GM23338 (cell line): Measurements from ENCODE around the gene YTHDF2. TPM values are rescaled to one million over a fixed set of nuclear protein-coding genes. Genes with fewer than 3 reads are reported as not detected.

Experiments
- ATAC-seq: fragments of 200-7000 bp; cut with Tn5 transposase; 3 replicates; pipeline ENCODE4 v1.9.1; 2020
- DNase-seq: peaks from one replicate; pipeline ENCODE4 v3.0.0-alpha.2; 2015; ENCODE audit warnings: low spot score
- H2AFZ ChIP-seq: fragments of 200-600 bp; sonication (generic); 2 replicates; pipeline ENCODE4 v1.8.0; 2016; ENCODE audit warnings: antibody characterized with exemption, mild to moderate bottlenecking, moderate library complexity
- H3F3A ChIP-seq: fragments of 200-600 bp; sonication (generic); replicated peaks from 2 replicates; pipeline ENCODE4 v1.8.0; 2017; ENCODE audit warnings: antibody characterized with exemption, mixed run types, low read depth
- H3K27ac ChIP-seq: fragments of 200-600 bp; sonication (generic); 2 replicates; pipeline ENCODE4 v1.6.1; 2016; ENCODE audit warnings: low read depth
- H3K27me3 ChIP-seq: fragments of 200-600 bp; sonication (generic); 2 replicates; pipeline ENCODE4 v1.8.0; 2016; ENCODE audit warnings: mild to moderate bottlenecking, mixed run types, moderate library complexity; ENCODE audit not compliant: insufficient read depth
- H3K36me3 ChIP-seq: fragments of 200-600 bp; sonication (generic); 2 replicates; pipeline ENCODE4 v1.8.0; 2016; ENCODE audit warnings: mild to moderate bottlenecking; ENCODE audit not compliant: insufficient read depth
- H3K4me1 ChIP-seq: fragments of 200-600 bp; sonication (generic); 2 replicates; pipeline ENCODE4 v1.8.0; 2016; ENCODE audit warnings: mild to moderate bottlenecking, moderate library complexity; ENCODE audit not compliant: insufficient read depth
- H3K4me2 ChIP-seq: fragments of 200-600 bp; sonication (generic); 2 replicates; pipeline ENCODE4 v1.7.1; 2017; ENCODE audit warnings: mixed run types
- H3K4me3 ChIP-seq: fragments of 200-600 bp; sonication (generic); 2 replicates; pipeline ENCODE4 v1.6.1; 2016; ENCODE audit warnings: mixed run types
- H3K79me2 ChIP-seq: fragments of 200-600 bp; sonication (generic); replicated peaks from 2 replicates; pipeline ENCODE4 v1.8.0; 2017; ENCODE audit warnings: mild to moderate bottlenecking; ENCODE audit not compliant: insufficient read depth
- H3K9me2 ChIP-seq: fragments of 200-600 bp; sonication (generic); 2 replicates; pipeline ENCODE4 v1.8.0; 2017; ENCODE audit not compliant: insufficient read depth
- H4K20me1 ChIP-seq: fragments of 200-600 bp; sonication (generic); replicated peaks from 2 replicates; pipeline ENCODE4 v1.8.0; 2017; ENCODE audit warnings: mild to moderate bottlenecking; ENCODE audit not compliant: insufficient read depth
- H3K27ac Mint-ChIP-seq: 2 replicates; pipeline ENCODE4 v1.8.0; 2020; ENCODE audit warnings: inconsistent platforms, mild to moderate bottlenecking, moderate library complexity, mixed read lengths
- H3K27me3 Mint-ChIP-seq: 3 replicates; pipeline ENCODE4 v1.8.0; 2022; ENCODE audit warnings: low read depth, mild to moderate bottlenecking, moderate library complexity, mixed read lengths, inconsistent platforms; ENCODE audit not compliant: insufficient read depth, poor library complexity
- H3K36me3 Mint-ChIP-seq: 3 replicates; pipeline ENCODE4 v1.8.0; 2021; ENCODE audit warnings: low read depth, mild to moderate bottlenecking, inconsistent platforms, moderate library complexity, mixed read lengths
- H3K4me1 Mint-ChIP-seq: 3 replicates; pipeline ENCODE4 v1.8.0; 2020; ENCODE audit warnings: mild to moderate bottlenecking, inconsistent platforms, mixed read lengths
- H3K4me3 Mint-ChIP-seq: 3 replicates; pipeline ENCODE4 v1.8.0; 2021; ENCODE audit warnings: moderate library complexity, mild to moderate bottlenecking, inconsistent platforms, mixed read lengths
- H3K9me3 Mint-ChIP-seq: 3 replicates; pipeline ENCODE4 v1.8.0; 2020; ENCODE audit warnings: moderate library complexity, mild to moderate bottlenecking, inconsistent platforms, mixed read lengths
- CREB1 ChIP-seq: fragments of 250-450 bp; sonication (Bioruptor Pico); IDR thresholded peaks from 2 replicates; pipeline ENCODE4 v1.5.0; 2020; ENCODE audit warnings: low read depth, mild to moderate bottlenecking, moderate library complexity
- POLR2AphosphoS5 ChIP-seq: IDR thresholded peaks from 2 replicates; pipeline ENCODE4 v1.6.1; 2016; ENCODE audit warnings: antibody characterized with exemption, low read depth
- STAT1 ChIP-seq: IDR thresholded peaks from one replicate; pipeline ENCODE4 v1.6.1; 2016; ENCODE audit warnings: antibody characterized with exemption; ENCODE audit not compliant: unreplicated experiment
- ZNF114 ChIP-seq: fragments of 250-450 bp; sonication (Bioruptor Pico); IDR thresholded peaks from 2 replicates; pipeline ENCODE4 v1.5.0; 2020; ENCODE audit warnings: mild to moderate bottlenecking, moderate library complexity
- ZNF331 ChIP-seq: fragments of 250-450 bp; sonication (Bioruptor Pico); IDR thresholded peaks from 2 replicates; pipeline ENCODE4 v1.5.0; 2020; ENCODE audit warnings: low read depth, mild to moderate bottlenecking, moderate library complexity
- polyA plus RNA-seq: library from polyadenylated mRNA; unstranded; fragments of >200 nt; fragmentation: Nextera tagmentation; extraction: Ambion mirVana; gene quantifications from 2 replicates; pipeline ENCODE4 v1.2.1, GENCODE V29; 2016
- total RNA-seq: library from RNA; depleted of rRNA; stranded (reverse); fragments of >200 nt; shearing (Covaris generic); gene quantifications from 2 replicates; pipeline ENCODE4 v1.2.3, GENCODE V29; 2014
- TF ChIP-seq, protein P1 (sequence below): fragments of 250-450 bp; sonication (Bioruptor Pico); IDR thresholded peaks from 2 replicates; pipeline ENCODE4 v1.5.0; 2020; ENCODE audit warnings: mild to moderate bottlenecking, moderate library complexity

Gene YTHDF2
- total and polyA plus RNA-seq, 2 experiments from 2014 or later, result 130 to 169 TPM

DNA sequence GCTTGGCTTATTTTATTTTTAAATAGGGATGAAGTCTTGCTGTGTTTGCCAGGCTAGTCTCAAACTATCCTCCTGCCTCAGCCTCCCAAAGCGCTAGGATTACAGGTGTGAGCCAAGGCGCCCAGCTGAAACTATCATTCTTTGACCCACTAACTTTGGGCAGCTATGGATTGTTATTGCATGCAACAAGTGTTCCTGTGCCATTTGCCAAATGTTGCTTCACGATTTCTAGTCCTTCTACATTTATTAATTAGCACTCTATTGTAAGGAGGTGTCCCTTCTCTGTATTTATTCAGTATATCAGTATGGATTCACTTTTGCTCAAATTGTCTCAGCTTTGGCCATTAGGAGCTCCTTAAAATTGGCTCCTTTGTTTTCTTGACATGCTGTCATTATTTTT is 36.4 kb downstream of the YTHDF2 start (continued):
- TF ChIP-seq, protein P1, sequence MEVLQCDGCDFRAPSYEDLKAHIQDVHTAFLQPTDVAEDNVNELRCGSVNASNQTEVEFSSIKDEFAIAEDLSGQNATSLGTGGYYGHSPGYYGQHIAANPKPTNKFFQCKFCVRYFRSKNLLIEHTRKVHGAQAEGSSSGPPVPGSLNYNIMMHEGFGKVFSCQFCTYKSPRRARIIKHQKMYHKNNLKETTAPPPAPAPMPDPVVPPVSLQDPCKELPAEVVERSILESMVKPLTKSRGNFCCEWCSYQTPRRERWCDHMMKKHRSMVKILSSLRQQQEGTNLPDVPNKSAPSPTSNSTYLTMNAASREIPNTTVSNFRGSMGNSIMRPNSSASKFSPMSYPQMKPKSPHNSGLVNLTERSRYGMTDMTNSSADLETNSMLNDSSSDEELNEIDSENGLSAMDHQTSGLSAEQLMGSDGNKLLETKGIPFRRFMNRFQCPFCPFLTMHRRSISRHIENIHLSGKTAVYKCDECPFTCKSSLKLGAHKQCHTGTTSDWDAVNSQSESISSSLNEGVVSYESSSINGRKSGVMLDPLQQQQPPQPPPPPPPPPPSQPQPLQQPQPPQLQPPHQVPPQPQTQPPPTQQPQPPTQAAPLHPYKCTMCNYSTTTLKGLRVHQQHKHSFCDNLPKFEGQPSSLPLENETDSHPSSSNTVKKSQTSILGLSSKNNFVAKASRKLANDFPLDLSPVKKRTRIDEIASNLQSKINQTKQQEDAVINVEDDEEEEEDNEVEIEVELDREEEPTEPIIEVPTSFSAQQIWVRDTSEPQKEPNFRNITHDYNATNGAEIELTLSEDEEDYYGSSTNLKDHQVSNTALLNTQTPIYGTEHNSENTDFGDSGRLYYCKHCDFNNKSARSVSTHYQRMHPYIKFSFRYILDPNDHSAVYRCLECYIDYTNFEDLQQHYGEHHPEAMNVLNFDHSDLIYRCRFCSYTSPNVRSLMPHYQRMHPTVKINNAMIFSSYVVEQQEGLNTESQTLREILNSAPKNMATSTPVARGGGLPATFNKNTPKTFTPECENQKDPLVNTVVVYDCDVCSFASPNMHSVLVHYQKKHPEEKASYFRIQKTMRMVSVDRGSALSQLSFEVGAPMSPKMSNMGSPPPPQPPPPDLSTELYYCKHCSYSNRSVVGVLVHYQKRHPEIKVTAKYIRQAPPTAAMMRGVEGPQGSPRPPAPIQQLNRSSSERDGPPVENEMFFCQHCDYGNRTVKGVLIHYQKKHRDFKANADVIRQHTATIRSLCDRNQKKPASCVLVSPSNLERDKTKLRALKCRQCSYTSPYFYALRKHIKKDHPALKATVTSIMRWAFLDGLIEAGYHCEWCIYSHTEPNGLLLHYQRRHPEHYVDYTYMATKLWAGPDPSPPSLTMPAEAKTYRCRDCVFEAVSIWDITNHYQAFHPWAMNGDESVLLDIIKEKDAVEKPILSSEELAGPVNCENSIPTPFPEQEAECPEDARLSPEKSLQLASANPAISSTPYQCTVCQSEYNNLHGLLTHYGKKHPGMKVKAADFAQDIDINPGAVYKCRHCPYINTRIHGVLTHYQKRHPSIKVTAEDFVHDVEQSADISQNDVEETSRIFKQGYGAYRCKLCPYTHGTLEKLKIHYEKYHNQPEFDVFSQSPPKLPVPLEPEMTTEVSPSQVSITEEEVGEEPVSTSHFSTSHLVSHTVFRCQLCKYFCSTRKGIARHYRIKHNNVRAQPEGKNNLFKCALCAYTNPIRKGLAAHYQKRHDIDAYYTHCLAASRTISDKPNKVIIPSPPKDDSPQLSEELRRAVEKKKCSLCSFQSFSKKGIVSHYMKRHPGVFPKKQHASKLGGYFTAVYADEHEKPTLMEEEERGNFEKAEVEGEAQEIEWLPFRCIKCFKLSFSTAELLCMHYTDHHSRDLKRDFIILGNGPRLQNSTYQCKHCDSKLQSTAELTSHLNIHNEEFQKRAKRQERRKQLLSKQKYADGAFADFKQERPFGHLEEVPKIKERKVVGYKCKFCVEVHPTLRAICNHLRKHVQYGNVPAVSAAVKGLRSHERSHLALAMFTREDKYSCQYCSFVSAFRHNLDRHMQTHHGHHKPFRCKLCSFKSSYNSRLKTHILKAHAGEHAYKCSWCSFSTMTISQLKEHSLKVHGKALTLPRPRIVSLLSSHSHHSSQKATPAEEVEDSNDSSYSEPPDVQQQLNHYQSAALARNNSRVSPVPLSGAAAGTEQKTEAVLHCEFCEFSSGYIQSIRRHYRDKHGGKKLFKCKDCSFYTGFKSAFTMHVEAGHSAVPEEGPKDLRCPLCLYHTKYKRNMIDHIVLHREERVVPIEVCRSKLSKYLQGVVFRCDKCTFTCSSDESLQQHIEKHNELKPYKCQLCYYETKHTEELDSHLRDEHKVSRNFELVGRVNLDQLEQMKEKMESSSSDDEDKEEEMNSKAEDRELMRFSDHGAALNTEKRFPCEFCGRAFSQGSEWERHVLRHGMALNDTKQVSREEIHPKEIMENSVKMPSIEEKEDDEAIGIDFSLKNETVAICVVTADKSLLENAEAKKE (CRISPR knock-in tag), result no peak
- TF ChIP-seq ZNF114 (CRISPR knock-in tag), result no peak
- TF ChIP-seq ZNF331 (CRISPR knock-in tag), result no peak
- TF ChIP-seq POLR2AphosphoS5, result no peak

DNA sequence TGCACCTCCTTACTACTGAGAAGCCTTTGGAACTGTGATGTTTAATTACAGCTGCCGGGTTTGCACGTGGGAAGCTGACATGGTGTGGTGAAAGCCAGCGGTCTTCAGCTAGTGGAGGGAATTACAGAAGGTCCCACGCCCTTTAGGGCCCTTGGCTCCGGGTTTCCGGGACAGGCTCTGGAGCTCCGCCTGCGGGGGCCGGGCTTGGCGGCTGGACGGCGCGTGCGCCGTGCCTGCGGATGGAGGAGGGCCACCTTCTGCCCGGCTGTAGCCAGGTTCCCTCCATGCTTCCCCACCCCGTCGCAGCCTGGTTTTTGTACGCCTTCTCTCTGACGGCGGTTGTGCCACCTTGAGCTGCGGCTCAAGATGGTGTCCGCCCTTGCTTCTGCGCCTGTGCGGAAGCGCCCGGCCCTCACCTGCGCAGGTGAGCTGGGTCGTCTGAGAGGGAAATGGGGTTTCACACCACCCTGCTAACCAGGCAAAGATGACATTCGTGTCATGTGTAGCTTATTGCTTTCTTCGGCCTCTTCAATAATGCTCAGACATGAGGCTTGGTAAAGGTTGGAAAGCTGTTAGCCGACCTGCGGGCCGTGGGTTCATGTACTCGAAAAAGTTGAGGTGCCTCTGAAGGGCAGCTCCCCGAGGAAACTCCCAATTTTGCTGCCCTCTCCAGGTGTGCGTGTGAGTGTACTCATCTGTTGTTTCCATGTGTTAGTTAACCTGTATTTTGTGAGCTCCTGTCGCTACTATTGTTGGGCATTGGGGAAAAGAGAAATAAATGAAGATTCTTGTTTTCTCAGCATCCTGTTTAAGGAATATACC is 38.6 kb downstream of the YTHDF2 start:
- peak; percentile 89 for DNase-seq
- Mint-ChIP-seq H3K4me1 (peaks cover 8% of the 10 kb centered on the region), H3K36me3 (peaks cover 9% of the 10 kb centered on the region; the same call in 1 of the 3 replicates), H3K4me3 (peak overlapping the region; percentile 67), H3K27ac (peak overlapping the region; percentile 65; the same call in 1 of the 2 replicates), H3K9me3 (no peaks in the 10 kb centered on the region), H3K27me3 (peaks cover 2% of the 10 kb centered on the region)
- Histone ChIP-seq H3K79me2 (no peaks in the 10 kb centered on the region), H3K4me1 (no peaks in the 10 kb centered on the region; the same call in 1 of the 2 replicates), H3K36me3 (peaks cover 8% of the 10 kb centered on the region; the same call in 1 of the 2 replicates), H4K20me1 (peaks cover 14% of the 10 kb centered on the region), H3K4me3 (peak overlapping the region; percentile 46), H3F3A (peaks cover 46% of the 10 kb centered on the region), H3K27ac (peak overlapping the region; percentile 87), H2AFZ (no peak overlapping the region), H3K4me2 (peak overlapping the region; percentile 77), H3K27me3 (no peaks in the 10 kb centered on the region), H3K9me2 (no peaks in the 10 kb centered on the region)
- peak; percentile 96 for ATAC-seq
- TF ChIP-seq POLR2AphosphoS5, result peak; percentile 60
- TF ChIP-seq STAT1, result no peak
- TF ChIP-seq CREB1, result peak; percentile 17; the same call in 1 of the 2 replicates
